ENCODE data around the gene CELF4.

CELF4 gene

DNA sequence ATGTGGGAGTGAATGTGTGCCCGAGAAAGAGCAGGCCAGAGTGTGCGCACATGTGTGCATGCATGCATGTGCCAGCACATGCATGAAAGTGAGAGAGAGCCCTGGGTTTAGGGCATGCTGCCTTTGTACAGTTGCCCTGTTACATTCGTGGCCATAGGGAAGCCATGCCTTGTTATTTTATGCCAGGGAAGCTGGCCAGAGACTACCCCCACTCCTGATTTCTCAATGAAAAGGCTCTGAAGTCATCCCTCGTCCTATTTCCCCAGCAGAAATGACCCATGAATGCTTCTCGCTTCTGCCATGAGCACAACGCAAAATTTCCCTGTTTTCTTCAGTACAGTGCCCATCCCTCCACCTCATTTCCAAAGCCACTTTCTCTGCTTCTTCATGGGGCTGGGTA, 143.0 kb downstream of the CELF4 start:
- Histone ChIP-seq H3K27ac (ENCODE audit: low read depth in 2 of 2, low read length in 2 of 2) (no peak overlapping the region), H3K4me1 (ENCODE audit: control insufficient read depth in 2 of 2, insufficient read depth in 2 of 2, low read length in 2 of 2) (no peaks in the 10 kb centered on the region), H3K9me3 (ENCODE audit: control insufficient read depth in 2 of 2, low read length in 2 of 2) (no peaks in the 10 kb centered on the region), H3K27me3 (ENCODE audit: control insufficient read depth in 2 of 2, insufficient read depth in 2 of 2, low read length in 2 of 2) (no peaks in the 10 kb centered on the region), H3K9ac (ENCODE audit: low read depth in 1 of 2, low read length in 2 of 2) (no peak overlapping the region), H3K4me3 (ENCODE audit: low read length in 2 of 2) (no peak overlapping the region), H3K36me3 (ENCODE audit: control insufficient read depth in 2 of 2, insufficient read depth in 2 of 2, low read length in 2 of 2) (no peaks in the 10 kb centered on the region)

DNA sequence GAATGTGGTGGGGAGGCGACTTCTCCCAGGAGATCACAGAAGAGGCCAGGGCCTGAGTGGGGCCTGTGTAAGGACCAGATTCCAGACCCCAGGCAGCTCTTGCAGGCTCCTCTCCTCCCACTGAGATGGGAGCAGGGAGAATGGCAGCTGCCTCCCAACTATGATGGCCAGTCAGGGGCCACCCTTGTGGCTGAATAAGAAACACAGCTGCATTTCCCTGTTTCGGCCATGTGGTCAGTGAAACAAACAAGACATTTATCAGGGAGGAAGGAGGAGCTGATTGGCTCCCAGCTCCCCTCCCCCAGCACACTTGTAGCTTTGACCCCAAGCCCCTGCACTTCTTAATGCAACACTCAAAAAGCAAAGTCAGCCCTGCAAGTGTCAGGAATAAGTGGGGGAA, 143.5 kb downstream of the CELF4 start:
- Histone ChIP-seq H3K36me3 (ENCODE audit: control insufficient read depth in 2 of 2, insufficient read depth in 2 of 2, low read length in 2 of 2) (no peaks in the 10 kb centered on the region), H3K4me3 (ENCODE audit: low read length in 2 of 2) (no peak overlapping the region), H3K27me3 (ENCODE audit: control insufficient read depth in 2 of 2, insufficient read depth in 2 of 2, low read length in 2 of 2) (no peaks in the 10 kb centered on the region), H3K9me3 (ENCODE audit: control insufficient read depth in 2 of 2, low read length in 2 of 2) (no peaks in the 10 kb centered on the region), H3K4me1 (ENCODE audit: control insufficient read depth in 2 of 2, insufficient read depth in 2 of 2, low read length in 2 of 2) (no peaks in the 10 kb centered on the region), H3K27ac (ENCODE audit: low read depth in 2 of 2, low read length in 2 of 2) (no peak overlapping the region), H3K9ac (ENCODE audit: low read depth in 1 of 2, low read length in 2 of 2) (no peak overlapping the region)

DNA sequence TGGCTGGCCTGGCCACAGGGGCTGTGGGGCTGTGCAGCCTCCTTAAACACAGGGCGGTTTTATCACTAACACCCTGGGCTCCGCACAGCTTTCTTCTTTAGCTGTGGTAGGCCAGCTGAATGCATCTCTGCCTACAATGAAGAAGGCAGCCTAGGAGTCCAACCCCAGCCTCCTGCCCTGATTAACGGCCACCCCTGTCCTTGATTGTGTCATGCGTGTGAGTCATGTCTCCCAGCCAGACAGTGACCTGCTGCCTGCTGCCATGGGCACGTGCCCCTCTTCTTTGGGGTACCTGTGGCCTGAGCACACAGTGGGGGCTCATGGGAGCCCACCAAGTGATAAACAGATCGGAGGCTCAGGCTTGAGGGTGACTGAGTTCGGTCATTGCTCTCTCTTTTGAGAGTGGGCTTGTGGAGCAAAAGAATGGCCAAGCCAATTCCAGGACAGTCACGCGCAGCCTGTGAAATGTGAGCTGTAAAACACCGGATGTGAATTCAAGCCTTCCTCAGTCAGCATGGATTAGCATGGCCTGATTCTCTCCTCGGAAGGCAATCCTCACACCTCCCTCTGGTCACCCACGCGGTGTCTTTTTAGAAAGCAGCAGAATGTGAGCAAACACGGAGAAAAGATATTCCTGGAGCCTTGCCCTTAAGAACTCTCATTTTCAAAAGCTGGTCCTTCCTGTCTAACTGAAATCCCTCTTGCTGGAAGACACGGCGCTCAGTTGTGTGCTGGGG, 144.1 kb downstream of the CELF4 start:
- H3K9me3 ChIP-seq (ENCODE audit: control insufficient read depth in 2 of 2, low read length in 2 of 2): no peaks in the 10 kb centered on the region
- no peaks in the 10 kb centered on the region for H3K4me1 ChIP-seq (ENCODE audit: control insufficient read depth in 2 of 2, insufficient read depth in 2 of 2, low read length in 2 of 2)
- H3K36me3 ChIP-seq (ENCODE audit: control insufficient read depth in 2 of 2, insufficient read depth in 2 of 2, low read length in 2 of 2): no peaks in the 10 kb centered on the region
- H3K9ac ChIP-seq (ENCODE audit: low read depth in 1 of 2, low read length in 2 of 2): no peak overlapping the region
- H3K4me3 ChIP-seq (ENCODE audit: low read length in 2 of 2): no peak overlapping the region
- H3K27ac ChIP-seq (ENCODE audit: low read depth in 2 of 2, low read length in 2 of 2): no peak overlapping the region
- H3K27me3 ChIP-seq (ENCODE audit: control insufficient read depth in 2 of 2, insufficient read depth in 2 of 2, low read length in 2 of 2): no peaks in the 10 kb centered on the region

DNA sequence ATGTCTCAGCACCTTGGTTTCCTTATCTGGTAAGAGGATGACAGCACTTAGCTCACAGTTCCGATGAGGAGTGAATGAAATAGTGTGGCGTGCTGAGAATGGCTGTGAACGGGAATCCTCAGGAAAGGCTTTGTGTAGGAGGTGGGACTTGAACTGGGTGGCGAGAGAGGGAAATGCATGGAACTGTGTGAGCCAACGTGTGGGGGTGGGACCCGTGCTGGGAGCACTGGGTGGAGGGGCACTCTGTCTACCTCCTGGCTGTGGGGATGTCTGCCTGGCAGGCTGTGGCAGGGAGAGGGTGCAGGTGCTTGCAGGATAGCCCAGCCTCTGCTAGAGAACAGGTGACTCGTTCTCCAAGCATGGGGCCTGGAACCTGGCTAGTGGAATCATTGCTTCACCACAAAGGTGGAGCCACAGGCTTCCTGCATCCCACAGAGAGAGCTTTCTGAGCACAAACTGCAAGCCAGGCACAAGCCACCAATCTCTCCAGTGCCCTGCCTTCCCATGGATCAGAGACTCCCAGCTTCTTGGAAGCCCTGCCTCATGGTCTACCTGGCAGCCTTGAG, 145.2 kb downstream of the CELF4 start:
- Histone ChIP-seq H3K9ac (ENCODE audit: low read depth in 1 of 2, low read length in 2 of 2) (no peak overlapping the region), H3K4me1 (ENCODE audit: control insufficient read depth in 2 of 2, insufficient read depth in 2 of 2, low read length in 2 of 2) (no peaks in the 10 kb centered on the region), H3K27me3 (ENCODE audit: control insufficient read depth in 2 of 2, insufficient read depth in 2 of 2, low read length in 2 of 2) (no peaks in the 10 kb centered on the region), H3K4me3 (ENCODE audit: low read length in 2 of 2) (no peak overlapping the region), H3K9me3 (ENCODE audit: control insufficient read depth in 2 of 2, low read length in 2 of 2) (no peaks in the 10 kb centered on the region), H3K36me3 (ENCODE audit: control insufficient read depth in 2 of 2, insufficient read depth in 2 of 2, low read length in 2 of 2) (no peaks in the 10 kb centered on the region), H3K27ac (ENCODE audit: low read depth in 2 of 2, low read length in 2 of 2) (no peak overlapping the region)

DNA sequence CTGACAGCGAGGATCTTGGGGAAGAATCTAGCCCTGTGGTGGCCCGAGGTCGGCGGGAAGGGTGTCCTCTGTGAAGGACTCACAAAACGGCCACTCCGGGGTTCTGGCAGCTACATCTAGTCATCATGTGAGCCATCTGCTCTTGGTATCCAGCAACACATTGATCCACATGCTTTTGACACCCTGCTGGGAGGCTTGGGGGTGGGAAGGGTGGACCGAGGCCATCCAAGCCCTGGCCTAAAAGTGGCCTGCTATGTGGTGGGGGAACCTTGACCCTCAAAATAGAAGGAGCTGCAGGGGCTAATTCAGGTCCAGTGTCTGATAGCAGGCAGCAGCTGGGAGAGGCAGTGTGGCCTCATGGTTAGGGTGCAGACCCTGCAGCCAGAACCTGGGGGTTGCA, 145.7 kb downstream of the CELF4 start:
- H3K9me3 ChIP-seq (ENCODE audit: control insufficient read depth in 2 of 2, low read length in 2 of 2): no peaks in the 10 kb centered on the region
- H3K9ac ChIP-seq (ENCODE audit: low read depth in 1 of 2, low read length in 2 of 2): no peak overlapping the region
- no peak overlapping the region for H3K27ac ChIP-seq (ENCODE audit: low read depth in 2 of 2, low read length in 2 of 2)
- no peak overlapping the region for H3K4me3 ChIP-seq (ENCODE audit: low read length in 2 of 2)
- no peaks in the 10 kb centered on the region for H3K27me3 ChIP-seq (ENCODE audit: control insufficient read depth in 2 of 2, insufficient read depth in 2 of 2, low read length in 2 of 2)
- H3K4me1 ChIP-seq (ENCODE audit: control insufficient read depth in 2 of 2, insufficient read depth in 2 of 2, low read length in 2 of 2): no peaks in the 10 kb centered on the region
- H3K36me3 ChIP-seq (ENCODE audit: control insufficient read depth in 2 of 2, insufficient read depth in 2 of 2, low read length in 2 of 2): no peaks in the 10 kb centered on the region

DNA sequence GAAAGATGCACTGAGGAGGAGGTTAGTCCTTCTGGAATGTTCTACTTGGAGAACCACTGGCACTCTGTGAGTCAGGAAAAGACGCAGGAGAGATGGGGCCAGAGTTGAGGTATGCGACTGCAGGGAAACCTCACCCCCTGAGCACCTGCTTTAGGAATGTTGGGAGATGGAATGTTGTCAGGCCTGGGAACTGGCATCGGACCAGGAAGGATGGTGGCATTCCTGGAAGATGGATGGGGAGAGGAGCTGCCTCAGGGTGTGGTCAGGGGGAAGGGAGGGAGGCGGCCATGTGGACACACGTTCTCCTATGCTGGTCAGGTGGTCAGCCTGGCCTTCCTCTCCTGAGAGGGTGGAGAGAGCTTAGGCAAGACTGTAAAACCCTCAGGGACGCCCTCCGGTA, 146.3 kb downstream of the CELF4 start:
- Histone ChIP-seq H3K4me3 (ENCODE audit: low read length in 2 of 2) (no peak overlapping the region), H3K27ac (ENCODE audit: low read depth in 2 of 2, low read length in 2 of 2) (no peak overlapping the region), H3K36me3 (ENCODE audit: control insufficient read depth in 2 of 2, insufficient read depth in 2 of 2, low read length in 2 of 2) (no peaks in the 10 kb centered on the region), H3K9ac (ENCODE audit: low read depth in 1 of 2, low read length in 2 of 2) (no peak overlapping the region), H3K4me1 (ENCODE audit: control insufficient read depth in 2 of 2, insufficient read depth in 2 of 2, low read length in 2 of 2) (no peaks in the 10 kb centered on the region), H3K27me3 (ENCODE audit: control insufficient read depth in 2 of 2, insufficient read depth in 2 of 2, low read length in 2 of 2) (no peaks in the 10 kb centered on the region), H3K9me3 (ENCODE audit: control insufficient read depth in 2 of 2, low read length in 2 of 2) (no peaks in the 10 kb centered on the region)

DNA sequence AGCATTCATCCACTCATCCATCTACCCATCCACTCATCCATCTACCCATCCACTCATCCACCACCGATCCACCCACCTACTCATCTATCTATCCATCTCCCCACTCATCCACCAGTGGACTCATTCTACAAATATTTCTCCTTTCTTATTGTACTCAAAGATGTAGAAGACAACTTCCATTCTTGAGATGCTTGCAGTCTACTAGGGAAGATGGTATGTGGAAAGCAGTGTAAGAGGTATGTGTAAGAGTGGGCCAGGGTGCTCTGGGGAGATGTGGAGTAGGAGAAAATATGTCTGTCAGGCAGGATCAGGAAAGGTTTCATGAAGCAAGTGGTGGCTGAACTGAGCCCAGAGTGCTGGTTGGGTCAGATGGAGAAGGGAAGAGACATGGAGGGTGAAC, 150.8 kb downstream of the CELF4 start:
- Histone ChIP-seq H3K27me3 (ENCODE audit: control insufficient read depth in 2 of 2, insufficient read depth in 2 of 2, low read length in 2 of 2) (no peaks in the 10 kb centered on the region), H3K27ac (ENCODE audit: low read depth in 2 of 2, low read length in 2 of 2) (no peak overlapping the region), H3K9me3 (ENCODE audit: control insufficient read depth in 2 of 2, low read length in 2 of 2) (no peaks in the 10 kb centered on the region), H3K36me3 (ENCODE audit: control insufficient read depth in 2 of 2, insufficient read depth in 2 of 2, low read length in 2 of 2) (no peaks in the 10 kb centered on the region), H3K4me3 (ENCODE audit: low read length in 2 of 2) (no peak overlapping the region), H3K4me1 (ENCODE audit: control insufficient read depth in 2 of 2, insufficient read depth in 2 of 2, low read length in 2 of 2) (no peaks in the 10 kb centered on the region), H3K9ac (ENCODE audit: low read depth in 1 of 2, low read length in 2 of 2) (no peak overlapping the region)

DNA sequence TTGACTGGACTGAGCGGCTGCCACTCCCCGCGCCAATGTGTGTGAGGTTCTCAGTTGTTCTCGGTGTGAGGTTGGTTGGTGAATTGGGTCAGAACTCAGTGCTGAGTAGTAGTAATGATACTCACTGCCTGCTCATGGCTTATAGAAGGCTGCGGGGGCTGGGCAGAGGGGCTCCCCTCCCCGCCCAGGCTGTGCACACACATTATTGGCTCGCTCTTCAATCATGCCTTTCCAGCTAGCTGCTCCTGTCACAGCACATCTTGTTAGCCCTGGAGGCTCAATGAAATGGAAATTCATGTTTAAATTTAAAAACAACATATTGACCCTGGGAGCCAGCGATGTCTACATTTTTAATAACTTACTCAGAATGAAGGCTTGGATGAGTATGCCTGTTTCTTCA, 152.8 kb downstream of the CELF4 start:
- H3K4me1 ChIP-seq (ENCODE audit: control insufficient read depth in 2 of 2, insufficient read depth in 2 of 2, low read length in 2 of 2): no peaks in the 10 kb centered on the region
- no peaks in the 10 kb centered on the region for H3K9me3 ChIP-seq (ENCODE audit: control insufficient read depth in 2 of 2, low read length in 2 of 2)
- H3K27ac ChIP-seq (ENCODE audit: low read depth in 2 of 2, low read length in 2 of 2): no peak overlapping the region
- H3K36me3 ChIP-seq (ENCODE audit: control insufficient read depth in 2 of 2, insufficient read depth in 2 of 2, low read length in 2 of 2): no peaks in the 10 kb centered on the region
- no peak overlapping the region for H3K9ac ChIP-seq (ENCODE audit: low read depth in 1 of 2, low read length in 2 of 2)
- H3K4me3 ChIP-seq (ENCODE audit: low read length in 2 of 2): no peak overlapping the region
- no peaks in the 10 kb centered on the region for H3K27me3 ChIP-seq (ENCODE audit: control insufficient read depth in 2 of 2, insufficient read depth in 2 of 2, low read length in 2 of 2)

DNA sequence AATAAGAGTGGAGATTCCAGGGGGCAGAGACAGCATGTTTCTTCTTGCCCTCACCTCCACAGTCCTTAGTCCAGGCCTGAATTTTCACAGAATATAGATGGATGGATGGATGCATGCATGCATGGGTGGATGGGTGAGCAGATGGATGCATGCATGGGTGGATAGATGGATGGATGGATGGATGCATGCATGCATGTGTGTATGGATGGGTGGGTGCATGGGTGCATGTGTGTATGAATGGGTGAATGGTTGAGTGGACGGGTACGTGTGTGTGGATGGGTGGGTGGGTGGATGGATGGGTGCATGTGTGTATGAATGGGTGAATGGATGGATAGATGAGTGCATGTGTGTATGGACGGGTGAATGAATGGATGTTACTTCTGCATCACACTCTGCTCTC, 153.3 kb downstream of the CELF4 start:
- Histone ChIP-seq H3K36me3 (ENCODE audit: control insufficient read depth in 2 of 2, insufficient read depth in 2 of 2, low read length in 2 of 2) (no peaks in the 10 kb centered on the region), H3K4me3 (ENCODE audit: low read length in 2 of 2) (no peak overlapping the region), H3K27me3 (ENCODE audit: control insufficient read depth in 2 of 2, insufficient read depth in 2 of 2, low read length in 2 of 2) (no peaks in the 10 kb centered on the region), H3K9ac (ENCODE audit: low read depth in 1 of 2, low read length in 2 of 2) (no peak overlapping the region), H3K4me1 (ENCODE audit: control insufficient read depth in 2 of 2, insufficient read depth in 2 of 2, low read length in 2 of 2) (no peaks in the 10 kb centered on the region), H3K9me3 (ENCODE audit: control insufficient read depth in 2 of 2, low read length in 2 of 2) (no peaks in the 10 kb centered on the region), H3K27ac (ENCODE audit: low read depth in 2 of 2, low read length in 2 of 2) (no peak overlapping the region)

DNA sequence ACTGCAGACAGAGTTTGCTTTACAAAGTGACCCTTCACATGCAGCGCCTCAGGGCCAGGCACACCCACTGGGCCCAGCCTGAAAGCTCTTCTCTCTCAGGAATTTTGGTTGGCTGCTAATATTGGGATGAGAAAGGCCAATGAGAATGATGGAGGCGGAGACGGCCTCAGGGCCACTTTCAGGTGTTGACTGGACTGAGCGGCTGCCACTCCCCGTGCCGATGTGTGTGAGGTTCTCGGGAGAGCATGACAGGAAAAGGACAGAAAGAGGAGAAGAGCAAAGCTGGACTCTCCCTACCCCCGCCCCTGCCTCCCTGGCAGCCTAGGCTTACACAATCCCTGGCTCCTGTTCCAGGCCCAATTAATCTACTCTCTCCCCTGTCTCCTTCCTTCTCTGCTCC, 155.7 kb downstream of the CELF4 start:
- Histone ChIP-seq H3K36me3 (ENCODE audit: control insufficient read depth in 2 of 2, insufficient read depth in 2 of 2, low read length in 2 of 2) (no peaks in the 10 kb centered on the region), H3K4me1 (ENCODE audit: control insufficient read depth in 2 of 2, insufficient read depth in 2 of 2, low read length in 2 of 2) (no peaks in the 10 kb centered on the region), H3K4me3 (ENCODE audit: low read length in 2 of 2) (no peak overlapping the region), H3K9ac (ENCODE audit: low read depth in 1 of 2, low read length in 2 of 2) (no peak overlapping the region), H3K27ac (ENCODE audit: low read depth in 2 of 2, low read length in 2 of 2) (no peak overlapping the region), H3K27me3 (ENCODE audit: control insufficient read depth in 2 of 2, insufficient read depth in 2 of 2, low read length in 2 of 2) (no peaks in the 10 kb centered on the region), H3K9me3 (ENCODE audit: control insufficient read depth in 2 of 2, low read length in 2 of 2) (no peaks in the 10 kb centered on the region)

Measured in mucosa of rectum (tissue), 2 donors.